Measurements from ENCODE around the gene RALGAPA1.

Gene RALGAPA1

DNA sequence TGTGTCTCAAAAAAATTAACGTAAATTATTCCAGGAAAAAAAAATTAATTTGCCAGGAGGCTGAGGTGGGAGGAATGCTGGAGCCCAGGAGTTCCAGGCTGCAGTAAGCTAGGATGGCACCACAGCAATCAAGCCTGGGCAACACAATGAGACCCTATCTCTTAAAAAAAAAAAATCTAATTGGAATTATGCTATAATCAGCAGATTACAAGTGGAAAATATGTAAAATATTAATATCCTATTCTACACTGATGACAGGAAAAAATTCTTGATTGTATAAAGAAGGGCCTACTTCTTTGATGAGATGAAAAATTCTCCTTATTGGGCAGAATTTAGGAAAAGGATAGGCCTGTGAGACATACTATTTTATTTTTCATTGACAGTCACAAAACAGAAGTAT is 114.0 kb downstream of the RALGAPA1 start:
- no peak overlapping the region for H3K18ac ChIP-seq (ENCODE audit: low read length)
- no CpG with 5 or more reads among the region's 1 CpG for WGBS (ENCODE audit: extremely low coverage, insufficient coverage, insufficient read length)

DNA sequence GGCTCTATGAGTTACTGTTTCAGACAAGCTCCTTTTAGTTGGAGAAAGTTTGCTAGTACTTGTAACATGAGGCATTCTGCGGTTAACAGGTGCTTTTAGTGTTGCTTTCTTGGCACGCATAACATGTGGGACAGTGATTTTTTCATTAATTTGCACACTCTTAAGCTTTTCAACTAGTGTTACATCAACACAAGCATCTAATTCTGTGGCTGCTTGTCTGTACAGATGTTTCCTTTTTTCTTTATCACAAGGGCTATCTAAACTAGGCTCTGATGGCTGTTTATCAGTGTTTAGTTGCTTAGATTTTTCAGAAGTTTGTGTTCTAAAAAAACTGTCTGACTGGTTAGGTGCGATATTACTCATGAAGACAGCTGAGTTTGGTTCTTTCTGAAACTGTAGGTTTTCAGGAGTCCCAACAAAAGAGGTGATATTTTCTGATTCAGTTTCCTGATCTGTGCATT is 120.1 kb downstream of the RALGAPA1 start:
- H3K79me2 ChIP-seq (ENCODE audit: control insufficient read depth, insufficient read depth, low read length, poor library complexity): no peaks in the 10 kb centered on the region
- no peak overlapping the region for H3K4me3 ChIP-seq (ENCODE audit: low read depth, low read length)
- no peak overlapping the region for H3K23ac ChIP-seq (ENCODE audit: low read length)
- H4K91ac ChIP-seq (ENCODE audit: low read depth, low read length): no peak overlapping the region
- H2AK5ac ChIP-seq (ENCODE audit: low read length): no peak overlapping the region
- no peak overlapping the region for H3K9ac ChIP-seq (ENCODE audit: low read length)
- WGBS (ENCODE audit: extremely low coverage, insufficient coverage, insufficient read length): no CpG with 5 or more reads among the region's 3 CpGs
- no peak overlapping the region for H3K4me2 ChIP-seq (ENCODE audit: low read length)
- H2BK120ac ChIP-seq (ENCODE audit: insufficient read depth, low read length, poor library complexity): no peak overlapping the region
- no peak overlapping the region for H2BK5ac ChIP-seq (ENCODE audit: low read depth, low read length, poor library complexity)
- H3K27ac ChIP-seq (ENCODE audit: low read depth, low read length): no peak overlapping the region
- no peaks in the 10 kb centered on the region for H3K27me3 ChIP-seq (ENCODE audit: insufficient read depth, low read length)
- DNase-seq: peak in 1 of 2 donors; percentile 72
- no peak overlapping the region for H2BK12ac ChIP-seq (ENCODE audit: low read length)
- H3K9me3 ChIP-seq (ENCODE audit: insufficient read depth, low read depth, low read length): no peaks in the 10 kb centered on the region
- H3K36me3 ChIP-seq (ENCODE audit: control insufficient read depth in 1 of 2, insufficient read depth in 2 of 2, low read length in 2 of 2): no peaks in the 10 kb centered on the region
- H4K12ac ChIP-seq (ENCODE audit: low read depth, low read length): no peak overlapping the region
- no peak overlapping the region for H4K8ac ChIP-seq (ENCODE audit: low read depth, low read length)
- no peak overlapping the region for H3K4ac ChIP-seq (ENCODE audit: low read depth, low read length)
- no peak overlapping the region for H3K14ac ChIP-seq (ENCODE audit: low read length)
- no peak overlapping the region for H2AFZ ChIP-seq (ENCODE audit: insufficient read depth, low read length, poor library complexity)
- H3K4me1 ChIP-seq (ENCODE audit: control insufficient read depth in 1 of 2, insufficient read depth in 2 of 2, low read length in 2 of 2): no peaks in the 10 kb centered on the region
- H3K18ac ChIP-seq (ENCODE audit: low read length): no peak overlapping the region
- no peaks in the 10 kb centered on the region for H3K79me1 ChIP-seq (ENCODE audit: low read length)

More for the DNA sequence above, 114.0 kb downstream of the RALGAPA1 start:
- no peaks in the 10 kb centered on the region for H3K4me1 ChIP-seq (ENCODE audit: control insufficient read depth in 1 of 2, insufficient read depth in 2 of 2, low read length in 2 of 2)
- H2AFZ ChIP-seq (ENCODE audit: insufficient read depth, low read length, poor library complexity): no peak overlapping the region
- H4K12ac ChIP-seq (ENCODE audit: low read depth, low read length): no peak overlapping the region
- no peaks in the 10 kb centered on the region for H3K9me3 ChIP-seq (ENCODE audit: insufficient read depth, low read depth, low read length)
- no peak overlapping the region for H4K8ac ChIP-seq (ENCODE audit: low read depth, low read length)
- H3K9ac ChIP-seq (ENCODE audit: low read length): no peak overlapping the region
- H3K27ac ChIP-seq (ENCODE audit: low read depth, low read length): no peak overlapping the region
- H3K4me2 ChIP-seq (ENCODE audit: low read length): no peak overlapping the region
- no peak for DNase-seq
- H2AK5ac ChIP-seq (ENCODE audit: low read length): no peak overlapping the region
- no peak overlapping the region for H2BK120ac ChIP-seq (ENCODE audit: insufficient read depth, low read length, poor library complexity)
- H3K79me1 ChIP-seq (ENCODE audit: low read length): no peaks in the 10 kb centered on the region
- no peak overlapping the region for H4K91ac ChIP-seq (ENCODE audit: low read depth, low read length)
- H3K4ac ChIP-seq (ENCODE audit: low read depth, low read length): no peak overlapping the region
- no peak overlapping the region for H3K23ac ChIP-seq (ENCODE audit: low read length)
- H3K4me3 ChIP-seq (ENCODE audit: low read depth, low read length): no peak overlapping the region
- no peak overlapping the region for H2BK5ac ChIP-seq (ENCODE audit: low read depth, low read length, poor library complexity)
- H3K27me3 ChIP-seq (ENCODE audit: insufficient read depth, low read length): no peaks in the 10 kb centered on the region
- no peaks in the 10 kb centered on the region for H3K79me2 ChIP-seq (ENCODE audit: control insufficient read depth, insufficient read depth, low read length, poor library complexity)
- H2BK12ac ChIP-seq (ENCODE audit: low read length): no peak overlapping the region
- H3K36me3 ChIP-seq (ENCODE audit: control insufficient read depth in 1 of 2, insufficient read depth in 2 of 2, low read length in 2 of 2): no peaks in the 10 kb centered on the region
- H3K14ac ChIP-seq (ENCODE audit: low read length): no peak overlapping the region

DNA sequence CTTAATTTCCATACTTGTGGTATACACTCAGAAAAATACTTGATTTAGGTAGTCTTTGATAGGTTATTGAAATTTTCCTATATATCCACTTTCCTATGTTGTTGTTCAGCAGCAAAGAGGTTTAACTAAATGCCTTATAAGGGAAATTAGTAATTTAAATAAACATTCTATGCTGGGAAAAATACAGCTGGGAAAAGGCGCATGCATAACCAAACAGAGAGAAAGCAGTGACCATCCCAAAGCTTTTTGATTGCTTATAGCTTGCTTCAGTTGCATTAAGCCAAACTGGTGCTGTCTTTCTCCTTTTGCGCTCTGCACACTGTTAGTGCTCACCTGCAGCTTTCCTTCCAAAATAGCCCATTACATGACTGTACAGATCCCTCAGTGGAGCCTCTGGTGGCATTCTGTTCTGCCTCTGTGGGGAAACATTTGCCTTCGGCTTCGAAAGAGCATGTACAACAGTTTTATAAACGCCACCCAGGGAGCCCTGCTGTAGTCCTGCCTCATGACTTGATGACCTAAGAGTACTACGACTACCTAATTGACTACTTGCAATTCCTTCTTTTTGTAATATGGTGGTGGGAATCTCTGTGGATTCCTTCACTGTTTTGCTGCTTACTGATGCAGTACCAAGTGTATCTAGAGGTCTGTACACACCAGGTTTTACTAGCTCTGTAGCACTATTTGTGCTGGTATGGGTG is 120.8 kb downstream of the RALGAPA1 start:
- Histone ChIP-seq H4K12ac (ENCODE audit: low read depth, low read length) (no peak overlapping the region), H3K27me3 (ENCODE audit: insufficient read depth, low read length) (no peaks in the 10 kb centered on the region), H3K23ac (ENCODE audit: low read length) (no peak overlapping the region), H4K8ac (ENCODE audit: low read depth, low read length) (no peak overlapping the region), H2BK120ac (ENCODE audit: insufficient read depth, low read length, poor library complexity) (no peak overlapping the region), H3K36me3 (ENCODE audit: control insufficient read depth in 1 of 2, insufficient read depth in 2 of 2, low read length in 2 of 2) (no peaks in the 10 kb centered on the region), H2AK5ac (ENCODE audit: low read length) (no peak overlapping the region), H3K4me2 (ENCODE audit: low read length) (no peak overlapping the region), H3K4me1 (ENCODE audit: control insufficient read depth in 1 of 2, insufficient read depth in 2 of 2, low read length in 2 of 2) (no peaks in the 10 kb centered on the region), H2AFZ (ENCODE audit: insufficient read depth, low read length, poor library complexity) (no peak overlapping the region), H3K79me2 (ENCODE audit: control insufficient read depth, insufficient read depth, low read length, poor library complexity) (no peaks in the 10 kb centered on the region), H3K9me3 (ENCODE audit: insufficient read depth, low read depth, low read length) (no peaks in the 10 kb centered on the region), H3K18ac (ENCODE audit: low read length) (no peak overlapping the region), H2BK12ac (ENCODE audit: low read length) (no peak overlapping the region), H3K27ac (ENCODE audit: low read depth, low read length) (no peak overlapping the region), H2BK5ac (ENCODE audit: low read depth, low read length, poor library complexity) (no peak overlapping the region), H3K14ac (ENCODE audit: low read length) (no peak overlapping the region), H3K4ac (ENCODE audit: low read depth, low read length) (no peak overlapping the region), H3K79me1 (ENCODE audit: low read length) (no peaks in the 10 kb centered on the region), H3K9ac (ENCODE audit: low read length) (no peak overlapping the region), H3K4me3 (ENCODE audit: low read depth, low read length) (no peak overlapping the region), H4K91ac (ENCODE audit: low read depth, low read length) (no peak overlapping the region)
- WGBS (ENCODE audit: extremely low coverage, insufficient coverage, insufficient read length): no CpG with 5 or more reads among the region's 6 CpGs
- peak; percentile 28 to 62 for DNase-seq

DNA sequence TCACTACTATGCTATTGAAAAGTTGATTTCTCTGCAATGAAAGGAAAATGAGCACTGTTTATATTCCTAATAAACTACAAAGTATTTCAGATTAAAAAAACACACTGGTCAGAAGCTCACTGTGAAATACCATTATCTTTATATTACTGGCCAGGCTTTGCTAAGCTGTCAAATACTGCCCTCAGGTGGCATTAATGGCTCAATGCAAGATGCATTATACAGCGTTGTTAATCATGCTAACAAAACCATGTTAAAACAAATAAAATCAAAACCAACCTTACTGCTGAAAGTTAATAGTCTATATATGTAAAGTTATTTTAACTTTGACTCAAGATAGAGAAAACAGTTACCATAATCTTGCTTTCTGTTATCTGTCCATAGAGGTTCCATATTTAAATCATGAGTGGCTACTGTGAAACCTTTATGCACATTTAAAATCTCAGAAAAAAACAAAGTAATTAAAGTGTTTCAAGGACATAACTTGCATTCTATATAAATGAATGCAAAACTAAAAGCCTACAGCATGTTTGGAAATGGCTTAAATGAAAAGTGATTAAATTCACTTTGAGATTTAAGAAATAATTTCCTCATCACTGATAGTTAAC is 121.7 kb downstream of the RALGAPA1 start:
- H4K12ac ChIP-seq (ENCODE audit: low read depth, low read length): no peak overlapping the region
- WGBS (ENCODE audit: extremely low coverage, insufficient coverage, insufficient read length): no CpG with 5 or more reads among the region's 1 CpG

More for the DNA sequence above, 121.7 kb downstream of the RALGAPA1 start:
- no peak overlapping the region for H2BK5ac ChIP-seq (ENCODE audit: low read depth, low read length, poor library complexity)
- H3K14ac ChIP-seq (ENCODE audit: low read length): no peak overlapping the region
- no peaks in the 10 kb centered on the region for H3K4me1 ChIP-seq (ENCODE audit: control insufficient read depth in 1 of 2, insufficient read depth in 2 of 2, low read length in 2 of 2)
- no peaks in the 10 kb centered on the region for H3K27me3 ChIP-seq (ENCODE audit: insufficient read depth, low read length)
- no peak overlapping the region for H3K9ac ChIP-seq (ENCODE audit: low read length)
- H4K91ac ChIP-seq (ENCODE audit: low read depth, low read length): no peak overlapping the region
- H3K9me3 ChIP-seq (ENCODE audit: insufficient read depth, low read depth, low read length): no peaks in the 10 kb centered on the region
- no peak overlapping the region for H3K4ac ChIP-seq (ENCODE audit: low read depth, low read length)
- no peak overlapping the region for H2AK5ac ChIP-seq (ENCODE audit: low read length)
- no peaks in the 10 kb centered on the region for H3K36me3 ChIP-seq (ENCODE audit: control insufficient read depth in 1 of 2, insufficient read depth in 2 of 2, low read length in 2 of 2)
- peak; percentile 23 to 78 for DNase-seq
- no peak overlapping the region for H3K18ac ChIP-seq (ENCODE audit: low read length)
- no peak overlapping the region for H3K23ac ChIP-seq (ENCODE audit: low read length)
- H3K4me2 ChIP-seq (ENCODE audit: low read length): no peak overlapping the region
- H2AFZ ChIP-seq (ENCODE audit: insufficient read depth, low read length, poor library complexity): no peak overlapping the region
- H2BK12ac ChIP-seq (ENCODE audit: low read length): no peak overlapping the region
- H3K79me1 ChIP-seq (ENCODE audit: low read length): no peaks in the 10 kb centered on the region
- H3K4me3 ChIP-seq (ENCODE audit: low read depth, low read length): no peak overlapping the region
- H2BK120ac ChIP-seq (ENCODE audit: insufficient read depth, low read length, poor library complexity): no peak overlapping the region
- no peak overlapping the region for H3K27ac ChIP-seq (ENCODE audit: low read depth, low read length)
- H3K79me2 ChIP-seq (ENCODE audit: control insufficient read depth, insufficient read depth, low read length, poor library complexity): no peaks in the 10 kb centered on the region
- no peak overlapping the region for H4K8ac ChIP-seq (ENCODE audit: low read depth, low read length)

All from trophoblast cell (in vitro differentiated cells and primary cell).